ENCODE data around the gene GPR45.

The GPR45 gene

GRCh38 chr2:105283532-105283931, 42.0 kb downstream of the GPR45 start:
- Histone ChIP-seq H3K36me3 (ENCODE audit: insufficient read depth, low read length) (peaks cover 87% of the 10 kb centered on the region), H3K9ac (ENCODE audit: low read depth, low read length) (no peak overlapping the region), H4K20me1 (ENCODE audit: insufficient read depth, low read length) (no peaks in the 10 kb centered on the region; the same call in 1 of the 2 replicates), H3K4me3 (ENCODE audit: low read depth in 1 of 2, low read length in 2 of 2) (no peak overlapping the region), H3K4me1 (ENCODE audit: insufficient read depth, low read length) (no peaks in the 10 kb centered on the region), H3K27me3 (ENCODE audit: insufficient read depth, low read length, poor library complexity) (no peaks in the 10 kb centered on the region), H3K79me2 (ENCODE audit: insufficient read depth, low read length) (no peaks in the 10 kb centered on the region), H2AFZ (ENCODE audit: low read depth, low read length) (no peak overlapping the region), H3K27ac (ENCODE audit: low read length) (no peak overlapping the region), H3K4me2 (ENCODE audit: insufficient read depth, low read length) (no peak overlapping the region), H3K9me3 (ENCODE audit: insufficient read depth, low read length, severe bottlenecking) (no peaks in the 10 kb centered on the region)
- DNase-seq (no peak), ATAC-seq (ENCODE audit: insufficient read depth, low read depth) (no peak)
- TF ChIP-seq CTCF (IDR thresholded peaks at IDR 0.05; ENCODE audit: borderline replicate concordance, extremely low read depth, low read length, poor library complexity, severe bottlenecking), result no peak

- Histone ChIP-seq H2AFZ (ENCODE audit: low read depth, low read length) (no peak overlapping the region), H3K79me2 (ENCODE audit: insufficient read depth, low read length) (no peaks in the 10 kb centered on the region), H3K36me3 (ENCODE audit: insufficient read depth, low read length) (peaks cover 87% of the 10 kb centered on the region), H3K4me2 (ENCODE audit: insufficient read depth, low read length) (no peak overlapping the region), H3K27ac (ENCODE audit: low read length) (no peak overlapping the region), H3K27me3 (ENCODE audit: insufficient read depth, low read length, poor library complexity) (no peaks in the 10 kb centered on the region), H3K9ac (ENCODE audit: low read depth, low read length) (no peak overlapping the region), H3K4me3 (ENCODE audit: low read depth in 1 of 2, low read length in 2 of 2) (no peak overlapping the region), H3K9me3 (ENCODE audit: insufficient read depth, low read length, severe bottlenecking) (no peaks in the 10 kb centered on the region), H4K20me1 (ENCODE audit: insufficient read depth, low read length) (no peaks in the 10 kb centered on the region), H3K4me1 (ENCODE audit: insufficient read depth, low read length) (no peaks in the 10 kb centered on the region)
- ATAC-seq (ENCODE audit: insufficient read depth, low read depth), result no peak
- DNase-seq, result peak; percentile 14
- TF ChIP-seq EZH2 (IDR thresholded peaks at IDR 0.05; ENCODE audit: borderline replicate concordance, low read depth, low read length, severe bottlenecking), result no peak
- TF ChIP-seq CTCF (IDR thresholded peaks at IDR 0.05; ENCODE audit: borderline replicate concordance, extremely low read depth, low read length, poor library complexity, severe bottlenecking), result peak; percentile 53
Measured at GRCh38 chr2:105287692-105288091, 46.1 kb downstream of the GPR45 start.

GRCh38 chr2:105288133-105288532, 46.6 kb downstream of the GPR45 start:
- Histone ChIP-seq H3K79me2 (ENCODE audit: insufficient read depth, low read length) (no peaks in the 10 kb centered on the region), H3K4me3 (ENCODE audit: low read depth in 1 of 2, low read length in 2 of 2) (no peak overlapping the region), H4K20me1 (ENCODE audit: insufficient read depth, low read length) (no peaks in the 10 kb centered on the region), H3K4me1 (ENCODE audit: insufficient read depth, low read length) (no peaks in the 10 kb centered on the region), H3K9ac (ENCODE audit: low read depth, low read length) (no peak overlapping the region), H3K4me2 (ENCODE audit: insufficient read depth, low read length) (no peak overlapping the region), H3K36me3 (ENCODE audit: insufficient read depth, low read length) (peaks cover 90% of the 10 kb centered on the region), H3K27me3 (ENCODE audit: insufficient read depth, low read length, poor library complexity) (no peaks in the 10 kb centered on the region), H2AFZ (ENCODE audit: low read depth, low read length) (no peak overlapping the region), H3K9me3 (ENCODE audit: insufficient read depth, low read length, severe bottlenecking) (no peaks in the 10 kb centered on the region), H3K27ac (ENCODE audit: low read length) (no peak overlapping the region)
- ATAC-seq (ENCODE audit: insufficient read depth, low read depth) (no peak), DNase-seq (no peak)
- no peak for TF ChIP-seq EZH2 (IDR thresholded peaks at IDR 0.05; ENCODE audit: borderline replicate concordance, low read depth, low read length, severe bottlenecking)
- TF ChIP-seq CTCF (IDR thresholded peaks at IDR 0.05; ENCODE audit: borderline replicate concordance, extremely low read depth, low read length, poor library complexity, severe bottlenecking), result no peak
